Hepatocyte (in vitro differentiated cells): ENCODE data around the gene DLX6. TPM values are rescaled to one million over a fixed set of nuclear protein-coding genes. Genes with fewer than 3 reads are reported as not detected.

Source experiments
- DNase-seq: peaks from one replicate; pipeline ENCODE4 v3.0.0-alpha.2; 2016; ENCODE audit warnings: low spot score
- H2AFZ ChIP-seq: fragments of 200-600 bp; sonication (generic); 2 replicates; pipeline ENCODE4 v1.6.0; 2016; ENCODE audit warnings: antibody characterized with exemption, mild to moderate bottlenecking
- H3K27ac ChIP-seq: fragments of 200-600 bp; sonication (generic); 2 replicates; pipeline ENCODE4 v1.5.1; 2016; ENCODE audit warnings: mild to moderate bottlenecking
- H3K27me3 ChIP-seq: fragments of 200-600 bp; sonication (generic); 2 replicates; pipeline ENCODE4 v1.6.1; 2016
- H3K36me3 ChIP-seq: fragments of 200-600 bp; sonication (generic); replicated peaks from 2 replicates; pipeline ENCODE4 v1.5.1; 2016; ENCODE audit warnings: low read depth; ENCODE audit not compliant: insufficient read depth
- H3K4me1 ChIP-seq: fragments of 200-600 bp; sonication (generic); 2 replicates; pipeline ENCODE4 v1.5.1; 2016; ENCODE audit warnings: mild to moderate bottlenecking, moderate library complexity; ENCODE audit not compliant: insufficient read depth
- H3K4me2 ChIP-seq: fragments of 200-600 bp; sonication (generic); 2 replicates; pipeline ENCODE4 v1.6.0; 2016
- H3K4me3 ChIP-seq: fragments of 200-600 bp; sonication (generic); 2 replicates; pipeline ENCODE4 v1.5.1; 2016; ENCODE audit warnings: mild to moderate bottlenecking
- H3K79me2 ChIP-seq: fragments of 200-600 bp; sonication (generic); 2 replicates; pipeline ENCODE4 v1.6.0; 2017; ENCODE audit warnings: mild to moderate bottlenecking
- H3K9me2 ChIP-seq: fragments of 200-600 bp; sonication (generic); replicated peaks from 2 replicates; pipeline ENCODE4 v1.6.0; 2017; ENCODE audit warnings: mild to moderate bottlenecking; ENCODE audit not compliant: insufficient read depth
- H3K9me3 ChIP-seq: fragments of 200-600 bp; sonication (generic); 2 replicates; pipeline ENCODE4 v1.5.1; 2016; ENCODE audit warnings: low read depth, mild to moderate bottlenecking
- H4K20me1 ChIP-seq: fragments of 200-600 bp; sonication (generic); 2 replicates; pipeline ENCODE4 v1.6.0; 2016; ENCODE audit warnings: mild to moderate bottlenecking; ENCODE audit not compliant: insufficient read depth, poor library complexity, severe bottlenecking
- CTCF ChIP-seq: fragments of 200-600 bp; sonication (generic); IDR thresholded peaks from 2 replicates; pipeline ENCODE4 v1.5.1; 2016; ENCODE audit warnings: antibody characterized with exemption, mild to moderate bottlenecking; ENCODE audit not compliant: poor library complexity
- EZH2 ChIP-seq: fragments of 200-600 bp; sonication (generic); IDR thresholded peaks from 2 replicates; pipeline ENCODE4 v1.6.1; 2016; ENCODE audit warnings: antibody characterized with exemption, mild to moderate bottlenecking, borderline replicate concordance
- EZH2phosphoT487 ChIP-seq: fragments of 200-600 bp; sonication (generic); IDR thresholded peaks from one replicate; pipeline ENCODE4 v1.6.1; 2018; ENCODE audit warnings: antibody characterized with exemption, mild to moderate bottlenecking, low read depth, moderate library complexity; ENCODE audit not compliant: unreplicated experiment, severe bottlenecking
- WGBS: methylation state at CpG from one replicate; pipeline ENCODE4 v1.1.6; 2016; ENCODE audit warnings: low lambda C conversion rate; ENCODE audit errors: missing lambda C conversion rate; 5-methylcytosine and 5-hydroxymethylcytosine counted together
- polyA plus RNA-seq: library from polyadenylated mRNA; unstranded; fragments of >200 nt; fragmentation: Nextera tagmentation; extraction: Ambion mirVana; gene quantifications from 2 replicates; pipeline ENCODE4 v1.2.1, GENCODE V29; 2016
- total RNA-seq: library from RNA; depleted of rRNA; stranded (reverse); fragments of >200 nt; gene quantifications from 2 replicates; pipeline ENCODE4 v1.2.3, GENCODE V29; 2014

Gene DLX6
- total and polyA plus RNA-seq, 2 experiments from 2014 or later, result 1.9 to 3.5 TPM

- no peak overlapping the region for H3K4me3 ChIP-seq
- no peaks in the 10 kb centered on the region for H3K36me3 ChIP-seq
- H4K20me1 ChIP-seq, result no peaks in the 10 kb centered on the region
- no peak for DNase-seq
- no peak overlapping the region for H2AFZ ChIP-seq
- H3K9me2 ChIP-seq, result no peaks in the 10 kb centered on the region
- H3K4me1 ChIP-seq, result peaks cover 5% of the 10 kb centered on the region
- H3K79me2 ChIP-seq, result no peaks in the 10 kb centered on the region
- no peaks in the 10 kb centered on the region for H3K9me3 ChIP-seq
- no peak overlapping the region for H3K4me2 ChIP-seq
- TF ChIP-seq EZH2phosphoT487 (no peak), CTCF (no peak), EZH2 (no peak)
- peaks cover 98% of the 10 kb centered on the region for H3K27me3 ChIP-seq
- H3K27ac ChIP-seq, result no peak overlapping the region
- WGBS, result 68% methylated on average over 1 of the region's 1 CpG
Measured at GRCh38 chr7:96993980-96994379, 11.4 kb upstream of the DLX6 start.

GRCh38 chr7:96995406-96996110 lies 9.8 kb upstream of the DLX6 start:
- no peak for TF ChIP-seq CTCF
- TF ChIP-seq EZH2phosphoT487, result no peak
- TF ChIP-seq EZH2, result no peak
- no peaks in the 10 kb centered on the region for H3K9me3 ChIP-seq
- H2AFZ ChIP-seq, result no peak overlapping the region
- no peak overlapping the region for H3K4me3 ChIP-seq
- no peak overlapping the region for H3K4me2 ChIP-seq
- no peaks in the 10 kb centered on the region for H3K36me3 ChIP-seq
- H3K79me2 ChIP-seq, result no peaks in the 10 kb centered on the region
- no peak overlapping the region for H3K27ac ChIP-seq
- H4K20me1 ChIP-seq, result no peaks in the 10 kb centered on the region
- no peaks in the 10 kb centered on the region for H3K9me2 ChIP-seq
- peaks cover 5% of the 10 kb centered on the region for H3K4me1 ChIP-seq
- H3K27me3 ChIP-seq, result peaks cover 98% of the 10 kb centered on the region
- DNase-seq, result no peak
- WGBS, result 11% methylated on average over 6 of the region's 6 CpGs

- Histone ChIP-seq H3K27me3 (peaks cover 99% of the 10 kb centered on the region), H3K4me2 (peak overlapping the region; percentile 43), H3K4me3 (no peak overlapping the region), H3K4me1 (peaks cover 5% of the 10 kb centered on the region), H2AFZ (no peak overlapping the region), H4K20me1 (no peaks in the 10 kb centered on the region), H3K79me2 (no peaks in the 10 kb centered on the region), H3K27ac (no peak overlapping the region), H3K36me3 (no peaks in the 10 kb centered on the region), H3K9me3 (no peaks in the 10 kb centered on the region), H3K9me2 (no peaks in the 10 kb centered on the region)
- TF ChIP-seq EZH2phosphoT487, result peak; percentile 77
- TF ChIP-seq EZH2, result peak; percentile 5
- no peak for TF ChIP-seq CTCF
- DNase-seq, result no peak
- 6% methylated on average over 32 of the region's 32 CpGs for WGBS
Measured at GRCh38 chr7:96996111-96996957, 9.0 kb upstream of the DLX6 start.
